Smooth muscle cell (in vitro differentiated cells): ENCODE measurements around the gene SLC51B. TPM values are rescaled to one million over a fixed set of nuclear protein-coding genes. Genes with fewer than 3 reads are reported as not detected.

Source experiments
- DNase-seq: peaks from one replicate; lab custom pipeline; 2025; ENCODE audit not compliant: unreplicated experiment; lab: John Stamatoyannopoulos, UW
- H2AFZ ChIP-seq: fragments of 200-600 bp; sonication (generic); 2 replicates; pipeline ENCODE4 v1.6.0; 2016; ENCODE audit warnings: antibody characterized with exemption, low read depth, mild to moderate bottlenecking
- H3F3A ChIP-seq: fragments of 200-600 bp; sonication (generic); 2 replicates; pipeline ENCODE4 v1.6.0; 2017; ENCODE audit warnings: antibody characterized with exemption, low read depth
- H3K27ac ChIP-seq: fragments of 200-600 bp; sonication (generic); 2 replicates; pipeline ENCODE4 v1.5.1; 2016; ENCODE audit warnings: low read depth, mild to moderate bottlenecking
- H3K27me3 ChIP-seq: fragments of 200-600 bp; sonication (generic); 2 replicates; pipeline ENCODE4 v1.6.1; 2016; ENCODE audit warnings: low read depth, mild to moderate bottlenecking
- H3K36me3 ChIP-seq: fragments of 200-600 bp; sonication (generic); 2 replicates; pipeline ENCODE4 v1.5.1; 2016; ENCODE audit warnings: low read depth
- H3K4me1 ChIP-seq: fragments of 200-600 bp; sonication (generic); 2 replicates; pipeline ENCODE4 v1.5.1; 2016; ENCODE audit warnings: low read depth
- H3K4me2 ChIP-seq: fragments of 200-600 bp; sonication (generic); 2 replicates; pipeline ENCODE4 v1.6.0; 2016; ENCODE audit warnings: mild to moderate bottlenecking
- H3K4me3 ChIP-seq: fragments of 200-600 bp; sonication (generic); 2 replicates; pipeline ENCODE4 v1.5.1; 2016; ENCODE audit warnings: mild to moderate bottlenecking
- H3K79me2 ChIP-seq: fragments of 200-600 bp; sonication (generic); 2 replicates; pipeline ENCODE4 v1.6.0; 2016; ENCODE audit warnings: low read depth, mild to moderate bottlenecking
- H3K9ac ChIP-seq: fragments of 200-600 bp; sonication (generic); 2 replicates; pipeline ENCODE4 v1.6.0; 2016; ENCODE audit warnings: low read depth
- H3K9me3 ChIP-seq: fragments of 200-600 bp; sonication (generic); replicated peaks from 2 replicates; pipeline ENCODE4 v1.5.1; 2016; ENCODE audit warnings: low read depth
- H4K20me1 ChIP-seq: fragments of 200-600 bp; sonication (generic); 2 replicates; pipeline ENCODE4 v1.6.0; 2016; ENCODE audit warnings: low read depth
- WGBS: methylation state at CpG from one replicate; pipeline ENCODE4 v1.1.7; 2016; ENCODE audit warnings: low lambda C conversion rate; 5-methylcytosine and 5-hydroxymethylcytosine counted together
- polyA plus RNA-seq: library from polyadenylated mRNA; unstranded; fragments of >200 nt; fragmentation: Nextera tagmentation; extraction: Ambion mirVana; gene quantifications from 2 replicates; pipeline ENCODE4 v1.2.1, GENCODE V29; 2016
- total RNA-seq: library from RNA; depleted of rRNA; stranded (reverse); fragments of >200 nt; gene quantifications from 2 replicates; pipeline ENCODE4 v1.2.3, GENCODE V29; 2014
- TF ChIP-seq, protein P1 (sequence below): fragments of 200-600 bp; sonication (generic); IDR thresholded peaks from 2 replicates; pipeline ENCODE4 v1.5.1; 2017; ENCODE audit warnings: borderline replicate concordance, mild to moderate bottlenecking, antibody characterized with exemption; ENCODE audit not compliant: insufficient read depth, poor library complexity, severe bottlenecking

SLC51B gene
- total and polyA plus RNA-seq, 2 experiments from 2014 or later, result not detected

GRCh38 chr15:65037309-65037708 is 7.9 kb upstream of the SLC51B start:
- no peak overlapping the region for H3K4me3 ChIP-seq
- TF ChIP-seq, protein P1, sequence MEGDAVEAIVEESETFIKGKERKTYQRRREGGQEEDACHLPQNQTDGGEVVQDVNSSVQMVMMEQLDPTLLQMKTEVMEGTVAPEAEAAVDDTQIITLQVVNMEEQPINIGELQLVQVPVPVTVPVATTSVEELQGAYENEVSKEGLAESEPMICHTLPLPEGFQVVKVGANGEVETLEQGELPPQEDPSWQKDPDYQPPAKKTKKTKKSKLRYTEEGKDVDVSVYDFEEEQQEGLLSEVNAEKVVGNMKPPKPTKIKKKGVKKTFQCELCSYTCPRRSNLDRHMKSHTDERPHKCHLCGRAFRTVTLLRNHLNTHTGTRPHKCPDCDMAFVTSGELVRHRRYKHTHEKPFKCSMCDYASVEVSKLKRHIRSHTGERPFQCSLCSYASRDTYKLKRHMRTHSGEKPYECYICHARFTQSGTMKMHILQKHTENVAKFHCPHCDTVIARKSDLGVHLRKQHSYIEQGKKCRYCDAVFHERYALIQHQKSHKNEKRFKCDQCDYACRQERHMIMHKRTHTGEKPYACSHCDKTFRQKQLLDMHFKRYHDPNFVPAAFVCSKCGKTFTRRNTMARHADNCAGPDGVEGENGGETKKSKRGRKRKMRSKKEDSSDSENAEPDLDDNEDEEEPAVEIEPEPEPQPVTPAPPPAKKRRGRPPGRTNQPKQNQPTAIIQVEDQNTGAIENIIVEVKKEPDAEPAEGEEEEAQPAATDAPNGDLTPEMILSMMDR, result no peak
- H3K27me3 ChIP-seq, result no peaks in the 10 kb centered on the region
- H3K4me2 ChIP-seq, result no peak overlapping the region
- no peaks in the 10 kb centered on the region for H3K9me3 ChIP-seq
- no peak overlapping the region for H2AFZ ChIP-seq
- H3F3A ChIP-seq, result no peaks in the 10 kb centered on the region
- H4K20me1 ChIP-seq, result no peaks in the 10 kb centered on the region
- no peaks in the 10 kb centered on the region for H3K79me2 ChIP-seq
- H3K36me3 ChIP-seq, result no peaks in the 10 kb centered on the region
- H3K9ac ChIP-seq, result no peak overlapping the region
- WGBS, result 100% methylated on average over 1 of the region's 1 CpG
- no peaks in the 10 kb centered on the region for H3K4me1 ChIP-seq
- no peak overlapping the region for H3K27ac ChIP-seq
- DNase-seq, result no peak

DNA sequence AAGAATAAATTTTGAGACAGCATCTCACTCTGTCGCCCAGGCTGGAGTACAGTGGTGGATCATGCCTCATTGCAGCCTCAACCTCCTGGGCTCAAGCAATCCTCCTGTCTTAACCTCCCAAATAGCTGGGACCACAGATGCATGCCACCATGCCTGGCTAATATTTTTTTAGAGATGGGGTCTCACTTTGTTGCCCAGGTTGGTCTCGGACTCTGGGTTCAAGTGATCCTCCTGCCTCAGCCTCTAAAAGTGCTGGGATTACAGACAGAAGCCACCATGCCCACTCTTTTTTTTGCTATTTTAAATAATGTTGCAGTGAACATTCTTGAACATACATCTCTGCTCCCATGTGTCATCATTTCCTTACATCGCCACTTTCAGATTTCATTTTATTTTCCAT is 6.8 kb upstream of the SLC51B start:
- Histone ChIP-seq H3K79me2 (no peaks in the 10 kb centered on the region), H3K9ac (no peak overlapping the region), H3F3A (no peaks in the 10 kb centered on the region), H3K9me3 (no peaks in the 10 kb centered on the region), H3K4me3 (no peak overlapping the region), H4K20me1 (no peaks in the 10 kb centered on the region), H3K27me3 (no peaks in the 10 kb centered on the region), H3K36me3 (no peaks in the 10 kb centered on the region), H3K27ac (no peak overlapping the region), H3K4me1 (no peaks in the 10 kb centered on the region), H3K4me2 (no peak overlapping the region), H2AFZ (no peak overlapping the region)
- TF ChIP-seq, protein P1, result no peak
- WGBS, result 95% methylated on average over 3 of the region's 3 CpGs
- no peak for DNase-seq

- TF ChIP-seq, protein P1, result no peak
- H3K79me2 ChIP-seq, result no peaks in the 10 kb centered on the region
- H3K4me2 ChIP-seq, result no peak overlapping the region
- H3K4me1 ChIP-seq, result no peaks in the 10 kb centered on the region
- H3K27me3 ChIP-seq, result no peaks in the 10 kb centered on the region
- H3K9ac ChIP-seq, result no peak overlapping the region
- WGBS, result 84% methylated on average over 5 of the region's 5 CpGs
- H3K36me3 ChIP-seq, result no peaks in the 10 kb centered on the region
- H3F3A ChIP-seq, result no peaks in the 10 kb centered on the region
- no peak overlapping the region for H3K4me3 ChIP-seq
- no peaks in the 10 kb centered on the region for H4K20me1 ChIP-seq
- DNase-seq, result no peak
- no peak overlapping the region for H2AFZ ChIP-seq
- no peaks in the 10 kb centered on the region for H3K9me3 ChIP-seq
- no peak overlapping the region for H3K27ac ChIP-seq
Observed at GRCh38 chr15:65038836-65039235, 6.4 kb upstream of the SLC51B start.

DNA sequence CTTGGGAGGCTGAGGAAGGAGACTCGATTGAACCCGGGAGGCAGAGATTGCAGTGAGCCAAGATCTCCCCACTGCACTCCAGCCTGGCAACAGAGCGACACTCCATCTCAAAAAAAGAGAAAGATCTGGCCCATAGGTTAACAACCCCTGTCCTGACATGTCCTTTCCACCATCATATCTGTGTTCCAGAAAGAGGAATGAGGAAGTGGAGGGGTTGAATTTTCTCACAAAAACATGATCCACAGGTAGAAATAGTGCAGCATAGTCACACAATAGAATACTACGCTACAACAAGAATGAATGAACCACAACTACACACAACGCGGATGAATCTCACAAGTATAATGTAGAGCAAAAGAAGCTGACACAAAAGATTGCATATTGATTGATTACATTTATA is 4.7 kb upstream of the SLC51B start:
- Histone ChIP-seq H3K4me1 (no peaks in the 10 kb centered on the region), H3F3A (no peaks in the 10 kb centered on the region), H3K36me3 (no peaks in the 10 kb centered on the region), H4K20me1 (no peaks in the 10 kb centered on the region), H3K9me3 (no peaks in the 10 kb centered on the region), H3K79me2 (no peaks in the 10 kb centered on the region), H3K4me2 (no peak overlapping the region), H3K27me3 (no peaks in the 10 kb centered on the region), H2AFZ (no peak overlapping the region), H3K27ac (no peak overlapping the region), H3K4me3 (no peak overlapping the region), H3K9ac (no peak overlapping the region)
- TF ChIP-seq, protein P1, result no peak
- no peak for DNase-seq
- 96% methylated on average over 6 of the region's 6 CpGs for WGBS
